Measurements from ENCODE around the gene GPRC5C. TPM values are rescaled to one million over a fixed set of nuclear protein-coding genes. Genes with fewer than 3 reads are reported as not detected.

Gene GPRC5C
- total RNA-seq, 1 donor from 2014 or later, result 24.7 TPM

DNA sequence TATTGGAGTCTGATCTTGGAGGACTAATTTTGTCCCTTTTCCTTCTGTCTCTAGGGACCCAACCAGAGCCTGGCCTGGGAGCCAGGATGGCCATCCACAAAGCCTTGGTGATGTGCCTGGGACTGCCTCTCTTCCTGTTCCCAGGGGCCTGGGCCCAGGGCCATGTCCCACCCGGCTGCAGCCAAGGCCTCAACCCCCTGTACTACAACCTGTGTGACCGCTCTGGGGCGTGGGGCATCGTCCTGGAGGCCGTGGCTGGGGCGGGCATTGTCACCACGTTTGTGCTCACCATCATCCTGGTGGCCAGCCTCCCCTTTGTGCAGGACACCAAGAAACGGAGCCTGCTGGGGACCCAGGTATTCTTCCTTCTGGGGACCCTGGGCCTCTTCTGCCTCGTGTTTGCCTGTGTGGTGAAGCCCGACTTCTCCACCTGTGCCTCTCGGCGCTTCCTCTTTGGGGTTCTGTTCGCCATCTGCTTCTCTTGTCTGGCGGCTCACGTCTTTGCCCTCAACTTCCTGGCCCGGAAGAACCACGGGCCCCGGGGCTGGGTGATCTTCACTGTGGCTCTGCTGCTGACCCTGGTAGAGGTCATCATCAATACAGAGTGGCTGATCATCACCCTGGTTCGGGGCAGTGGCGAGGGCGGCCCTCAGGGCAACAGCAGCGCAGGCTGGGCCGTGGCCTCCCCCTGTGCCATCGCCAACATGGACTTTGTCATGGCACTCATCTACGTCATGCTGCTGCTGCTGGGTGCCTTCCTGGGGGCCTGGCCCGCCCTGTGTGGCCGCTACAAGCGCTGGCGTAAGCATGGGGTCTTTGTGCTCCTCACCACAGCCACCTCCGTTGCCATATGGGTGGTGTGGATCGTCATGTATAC is 8.0 kb downstream of the GPRC5C start:
- TF ChIP-seq, protein P1, sequence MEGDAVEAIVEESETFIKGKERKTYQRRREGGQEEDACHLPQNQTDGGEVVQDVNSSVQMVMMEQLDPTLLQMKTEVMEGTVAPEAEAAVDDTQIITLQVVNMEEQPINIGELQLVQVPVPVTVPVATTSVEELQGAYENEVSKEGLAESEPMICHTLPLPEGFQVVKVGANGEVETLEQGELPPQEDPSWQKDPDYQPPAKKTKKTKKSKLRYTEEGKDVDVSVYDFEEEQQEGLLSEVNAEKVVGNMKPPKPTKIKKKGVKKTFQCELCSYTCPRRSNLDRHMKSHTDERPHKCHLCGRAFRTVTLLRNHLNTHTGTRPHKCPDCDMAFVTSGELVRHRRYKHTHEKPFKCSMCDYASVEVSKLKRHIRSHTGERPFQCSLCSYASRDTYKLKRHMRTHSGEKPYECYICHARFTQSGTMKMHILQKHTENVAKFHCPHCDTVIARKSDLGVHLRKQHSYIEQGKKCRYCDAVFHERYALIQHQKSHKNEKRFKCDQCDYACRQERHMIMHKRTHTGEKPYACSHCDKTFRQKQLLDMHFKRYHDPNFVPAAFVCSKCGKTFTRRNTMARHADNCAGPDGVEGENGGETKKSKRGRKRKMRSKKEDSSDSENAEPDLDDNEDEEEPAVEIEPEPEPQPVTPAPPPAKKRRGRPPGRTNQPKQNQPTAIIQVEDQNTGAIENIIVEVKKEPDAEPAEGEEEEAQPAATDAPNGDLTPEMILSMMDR (IDR thresholded peaks at IDR 0.05; ENCODE audit: unreplicated experiment), result no peak
- Mint-ChIP-seq H3K4me3 (ENCODE audit: unreplicated experiment) (no peak overlapping the region), H3K36me3 (ENCODE audit: low read depth, unreplicated experiment) (no peaks in the 10 kb centered on the region), H3K9me3 (ENCODE audit: unreplicated experiment) (no peaks in the 10 kb centered on the region), H3K4me1 (ENCODE audit: unreplicated experiment) (peaks cover 13% of the 10 kb centered on the region), H3K27me3 (ENCODE audit: unreplicated experiment) (peaks cover 7% of the 10 kb centered on the region), H3K27ac (ENCODE audit: unreplicated experiment) (no peak overlapping the region)
- DNase-seq (ENCODE audit: low spot score), result no peak

DNA sequence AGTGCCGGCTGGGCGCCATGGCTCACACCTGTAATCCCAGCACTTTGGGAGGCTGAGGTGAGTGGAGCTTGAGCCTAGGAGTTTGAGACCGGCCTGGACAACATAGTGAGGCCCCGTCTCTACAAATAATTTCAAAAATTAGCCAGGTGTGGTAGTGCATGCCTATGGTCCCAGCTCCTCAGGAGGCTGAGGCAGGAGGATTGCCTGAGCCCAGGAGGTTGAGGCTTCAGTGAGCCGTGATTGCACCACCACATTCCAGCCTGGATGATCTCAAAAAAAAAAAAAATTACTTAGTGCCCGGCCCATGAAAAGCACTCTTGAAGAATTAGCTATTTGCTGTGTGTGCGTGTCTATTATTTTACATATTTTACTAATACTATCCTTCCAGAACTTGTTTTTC is 9.6 kb downstream of the GPRC5C start:
- TF ChIP-seq, protein P1 (IDR thresholded peaks at IDR 0.05; ENCODE audit: unreplicated experiment), result no peak
- Mint-ChIP-seq H3K27ac (ENCODE audit: unreplicated experiment) (no peak overlapping the region), H3K36me3 (ENCODE audit: low read depth, unreplicated experiment) (no peaks in the 10 kb centered on the region), H3K4me1 (ENCODE audit: unreplicated experiment) (peaks cover 13% of the 10 kb centered on the region), H3K9me3 (ENCODE audit: unreplicated experiment) (no peaks in the 10 kb centered on the region), H3K4me3 (ENCODE audit: unreplicated experiment) (no peak overlapping the region), H3K27me3 (ENCODE audit: unreplicated experiment) (peaks cover 5% of the 10 kb centered on the region)
- DNase-seq (ENCODE audit: low spot score), result no peak

DNA sequence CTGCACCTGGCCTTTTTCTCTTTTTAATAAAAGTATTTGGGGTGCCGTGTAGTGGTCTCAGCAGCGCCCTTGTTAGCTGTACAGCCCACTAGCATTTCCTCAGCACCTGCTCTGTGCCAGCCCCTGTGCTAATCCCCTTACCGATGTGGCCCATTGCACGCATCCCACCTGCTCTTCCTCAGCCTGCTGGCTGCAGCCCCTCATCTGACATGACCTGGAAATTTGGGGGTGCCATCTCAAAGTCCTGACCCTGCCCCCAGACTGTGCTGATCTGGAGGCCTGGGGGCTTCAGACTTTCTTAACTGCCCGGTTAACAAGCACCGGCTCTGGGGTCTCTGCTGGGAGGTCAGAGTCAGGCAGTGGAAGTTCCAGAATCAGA is 10.4 kb downstream of the GPRC5C start:
- Mint-ChIP-seq H3K4me1 (ENCODE audit: unreplicated experiment) (peaks cover 13% of the 10 kb centered on the region), H3K36me3 (ENCODE audit: low read depth, unreplicated experiment) (no peaks in the 10 kb centered on the region), H3K4me3 (ENCODE audit: unreplicated experiment) (no peak overlapping the region), H3K9me3 (ENCODE audit: unreplicated experiment) (no peaks in the 10 kb centered on the region), H3K27me3 (ENCODE audit: unreplicated experiment) (peaks cover 4% of the 10 kb centered on the region), H3K27ac (ENCODE audit: unreplicated experiment) (no peak overlapping the region)
- TF ChIP-seq, protein P1 (IDR thresholded peaks at IDR 0.05; ENCODE audit: unreplicated experiment), result no peak
- no peak for DNase-seq (ENCODE audit: low spot score)

DNA sequence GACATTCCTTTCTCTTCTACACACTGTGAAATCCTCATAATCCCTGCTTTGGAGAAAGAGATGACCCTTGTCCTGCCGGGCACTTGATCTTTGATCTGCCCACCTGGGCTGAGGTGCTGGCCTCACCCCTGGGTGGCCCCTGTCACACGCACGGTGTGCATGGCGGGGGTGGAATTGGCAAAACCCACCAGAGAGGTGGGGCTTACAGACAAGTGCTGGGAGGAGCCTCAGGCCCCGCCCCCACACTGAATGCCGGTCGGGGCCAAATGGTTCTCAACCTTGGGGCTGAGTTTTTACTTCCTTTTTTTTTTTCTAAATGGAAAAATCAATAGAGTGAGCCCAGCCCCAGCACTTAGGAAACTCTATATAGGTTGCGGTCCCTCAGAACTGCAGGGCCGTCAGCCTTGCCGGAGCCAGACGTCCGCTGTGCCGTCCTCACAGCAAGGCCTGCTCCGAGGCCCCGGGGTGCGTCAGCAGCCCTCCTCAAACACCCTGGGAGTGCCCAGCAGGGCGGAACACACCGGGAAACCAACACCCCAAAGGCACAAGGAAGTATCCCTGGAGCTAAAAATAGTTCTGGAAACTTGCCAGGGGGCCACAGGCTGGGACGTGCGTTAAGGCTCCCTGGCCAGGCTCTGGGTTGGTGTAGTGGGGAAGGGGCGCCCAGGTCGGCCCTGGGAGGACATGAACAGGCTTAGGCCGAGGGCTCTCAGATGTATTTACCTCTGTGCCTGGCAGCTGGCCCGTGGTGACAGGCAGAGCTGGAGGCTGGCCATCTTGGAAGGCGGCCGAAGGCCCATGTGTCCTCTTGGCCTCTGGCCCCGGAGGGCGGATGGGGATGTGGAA is 11.0 kb downstream of the GPRC5C start:
- peaks cover 3% of the 10 kb centered on the region for H3K27me3 Mint-ChIP-seq (ENCODE audit: unreplicated experiment)
- H3K27ac Mint-ChIP-seq (ENCODE audit: unreplicated experiment), result no peak overlapping the region
- peaks cover 5% of the 10 kb centered on the region for H3K36me3 Mint-ChIP-seq (ENCODE audit: low read depth, unreplicated experiment)
- TF ChIP-seq, protein P1 (IDR thresholded peaks at IDR 0.05; ENCODE audit: unreplicated experiment), result no peak
- peaks cover 13% of the 10 kb centered on the region for H3K4me1 Mint-ChIP-seq (ENCODE audit: unreplicated experiment)
- no peak overlapping the region for H3K4me3 Mint-ChIP-seq (ENCODE audit: unreplicated experiment)
- no peak for DNase-seq (ENCODE audit: low spot score)
- H3K9me3 Mint-ChIP-seq (ENCODE audit: unreplicated experiment), result no peaks in the 10 kb centered on the region

Measured in endothelial cell (in vitro differentiated cells).